GM21737 (cell line): ENCODE measurements around the gene DPPA3.
"Not testable (repeated sequence)": the region's sequence is repeated elsewhere in the genome, so short reads cannot be mapped to it uniquely, and the experiment has no call there.

ENCODE experiments used
- ATAC-seq: cut with Tn5 transposase; IDR thresholded peaks from one replicate; pipeline ENCODE4 v1.9.1; 2021; ENCODE audit warnings: mild to moderate bottlenecking, moderate library complexity; ENCODE audit not compliant: unreplicated experiment

Gene DPPA3

GRCh38 chr12:7729746-7730145, 18.5 kb downstream of the DPPA3 start:
- ATAC-seq, result no peak

- not testable (repeated sequence) for ATAC-seq
Measured at GRCh38 chr12:7730984-7731383, 19.8 kb downstream of the DPPA3 start.

GRCh38 chr12:7731486-7731885, 20.3 kb downstream of the DPPA3 start:
- ATAC-seq, result no peak

- ATAC-seq, result no peak
Measured at GRCh38 chr12:7732993-7733392, 21.8 kb downstream of the DPPA3 start.

- no peak for ATAC-seq
Measured at GRCh38 chr12:7747246-7747645, 36.0 kb downstream of the DPPA3 start, which contains the start of gene CLEC4C. TSS of gene CLEC4C (minus strand) at chr12:7747375. CDS start at chr12:7747348, 27 bp downstream.

- ATAC-seq, result no peak
Measured at GRCh38 chr12:7748852-7749251, 37.6 kb downstream of the DPPA3 start.

GRCh38 chr12:7749442-7749841, 38.2 kb downstream of the DPPA3 start:
- ATAC-seq, result no peak

GRCh38 chr12:7750350-7750749, 39.1 kb downstream of the DPPA3 start:
- no peak for ATAC-seq

GRCh38 chr12:7751394-7751793, 40.2 kb downstream of the DPPA3 start:
- no peak for ATAC-seq

- ATAC-seq, result not testable (repeated sequence)
Measured at GRCh38 chr12:7751941-7752922, 41.0 kb downstream of the DPPA3 start.

GRCh38 chr12:7755668-7756067, 44.4 kb downstream of the DPPA3 start:
- ATAC-seq, result not testable (repeated sequence)

GRCh38 chr12:7756993-7757392, 45.8 kb downstream of the DPPA3 start:
- no peak for ATAC-seq

GRCh38 chr12:7758766-7759140, 47.5 kb downstream of the DPPA3 start:
- ATAC-seq, result no peak
